Measurements from ENCODE around the gene ZNF488.

GRCh38 chr10:47336387-47337134 is 47.5 kb downstream of the ZNF488 start:
- TF ChIP-seq POLR2A (IDR thresholded peaks at IDR 0.05) (no peak), CTCF (IDR thresholded peaks at IDR 0.05) (no peak)
